Activated naive CD8-positive, alpha-beta T cell treated with anti-CD3 and anti-CD28 coated beads, Interleukin-2, amount 50 U/mL, for 24 hours (primary cell): ENCODE data around the gene CPTP.
"Not testable (repeated sequence)": the region's sequence is repeated elsewhere in the genome, so short reads cannot be mapped to it uniquely, and the experiment has no call there.

Experiments
- ATAC-seq: fragments of 150-1000 bp; cut with Tn5 transposase; one replicate; pipeline ENCODE4 v1.10.0; 2021
- DNase-seq: peaks from one replicate; pipeline ENCODE4 v3.0.0; 2021
- H3K27ac Mint-ChIP-seq: one replicate; pipeline ENCODE4 v1.8.0; 2021; ENCODE audit warnings: mild to moderate bottlenecking, mixed read lengths
- H3K27me3 Mint-ChIP-seq: one replicate; pipeline ENCODE4 v1.8.0; 2021; ENCODE audit warnings: mixed read lengths
- H3K36me3 Mint-ChIP-seq: one replicate; pipeline ENCODE4 v1.8.0; 2021; ENCODE audit warnings: low read depth, mixed read lengths
- H3K4me1 Mint-ChIP-seq: one replicate; pipeline ENCODE4 v1.8.0; 2021; ENCODE audit warnings: mixed read lengths
- H3K4me3 Mint-ChIP-seq: one replicate; pipeline ENCODE4 v1.8.0; 2021; ENCODE audit warnings: mild to moderate bottlenecking, moderate library complexity, mixed read lengths
- H3K9me3 Mint-ChIP-seq: one replicate; pipeline ENCODE4 v1.8.0; 2021; ENCODE audit warnings: mixed read lengths

CPTP gene

DNA sequence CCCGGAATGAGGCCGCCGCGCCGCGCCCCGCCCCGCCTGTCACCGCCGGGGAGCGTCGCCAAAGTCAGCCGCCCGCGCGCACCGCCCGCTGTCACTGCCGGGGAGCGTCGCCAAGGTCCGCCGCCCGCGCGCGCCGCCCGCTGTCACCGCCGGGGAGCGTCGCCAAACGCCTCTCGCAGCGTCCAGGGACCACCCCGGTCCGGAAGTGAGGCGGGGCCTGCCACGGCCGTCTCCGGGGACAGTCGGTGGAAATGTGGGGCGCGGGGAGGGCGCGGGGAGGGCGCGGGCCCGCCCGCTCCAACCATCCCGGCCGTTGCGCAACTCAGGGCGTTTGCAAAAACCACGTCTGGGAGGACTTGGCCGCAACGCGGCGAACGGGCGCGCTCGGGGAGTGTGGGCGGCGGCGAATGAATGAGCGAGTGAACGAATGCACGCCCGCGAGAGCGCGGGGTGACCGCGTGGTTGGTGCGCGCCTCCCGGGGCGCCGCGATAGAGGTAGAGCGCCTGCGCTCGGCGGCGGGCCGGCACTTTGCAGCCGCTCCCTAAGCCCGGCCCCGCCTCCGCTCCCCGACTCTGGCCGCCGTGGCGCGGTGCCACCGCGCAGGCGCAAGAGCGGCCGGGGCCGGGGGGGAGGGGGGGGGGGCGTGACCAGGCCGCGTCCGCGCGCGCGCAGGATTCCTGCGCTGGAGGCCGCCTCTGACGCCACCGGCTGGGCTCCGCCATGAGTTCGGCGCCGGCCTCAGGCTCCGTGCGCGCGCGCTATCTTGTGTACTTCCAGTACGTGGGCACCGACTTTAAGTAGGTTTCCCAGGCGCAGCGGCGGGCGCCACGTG, 16.5 kb upstream of the CPTP start, which contains the start of the genes ACAP3 and PUSL1:
TSS of gene ACAP3 (minus strand) at position 8 of the 833 bp plus-strand sequence. CDS start 115 bp downstream, outside the sequence.
TSS of gene PUSL1 (plus strand) at position 675 of the 833 bp plus-strand sequence. CDS start at position 722, 47 bp downstream.
- Mint-ChIP-seq H3K27ac (peak within 1 kb of the TSS; percentile 79), H3K4me3 (peak within 1 kb of the TSS; percentile 83), H3K27me3 (no peaks in the 10 kb centered on the region), H3K9me3 (no peaks in the 10 kb centered on the region), H3K36me3 (no peaks in the 10 kb centered on the region), H3K4me1 (peaks cover 23% of the 10 kb centered on the region)
- DNase-seq (peak; percentile 91), ATAC-seq (peak; percentile 69)

GRCh38 chr1:1308756-1309250, 15.8 kb upstream of the CPTP start:
- no peaks in the 10 kb centered on the region for H3K27me3 Mint-ChIP-seq
- peaks cover 23% of the 10 kb centered on the region for H3K4me1 Mint-ChIP-seq
- no peaks in the 10 kb centered on the region for H3K9me3 Mint-ChIP-seq
- H3K36me3 Mint-ChIP-seq = peaks cover 2% of the 10 kb centered on the region
- DNase-seq = no peak
- no peak for ATAC-seq
- H3K27ac Mint-ChIP-seq = peak overlapping the region; percentile 56
- H3K4me3 Mint-ChIP-seq = peak overlapping the region; percentile 80

DNA sequence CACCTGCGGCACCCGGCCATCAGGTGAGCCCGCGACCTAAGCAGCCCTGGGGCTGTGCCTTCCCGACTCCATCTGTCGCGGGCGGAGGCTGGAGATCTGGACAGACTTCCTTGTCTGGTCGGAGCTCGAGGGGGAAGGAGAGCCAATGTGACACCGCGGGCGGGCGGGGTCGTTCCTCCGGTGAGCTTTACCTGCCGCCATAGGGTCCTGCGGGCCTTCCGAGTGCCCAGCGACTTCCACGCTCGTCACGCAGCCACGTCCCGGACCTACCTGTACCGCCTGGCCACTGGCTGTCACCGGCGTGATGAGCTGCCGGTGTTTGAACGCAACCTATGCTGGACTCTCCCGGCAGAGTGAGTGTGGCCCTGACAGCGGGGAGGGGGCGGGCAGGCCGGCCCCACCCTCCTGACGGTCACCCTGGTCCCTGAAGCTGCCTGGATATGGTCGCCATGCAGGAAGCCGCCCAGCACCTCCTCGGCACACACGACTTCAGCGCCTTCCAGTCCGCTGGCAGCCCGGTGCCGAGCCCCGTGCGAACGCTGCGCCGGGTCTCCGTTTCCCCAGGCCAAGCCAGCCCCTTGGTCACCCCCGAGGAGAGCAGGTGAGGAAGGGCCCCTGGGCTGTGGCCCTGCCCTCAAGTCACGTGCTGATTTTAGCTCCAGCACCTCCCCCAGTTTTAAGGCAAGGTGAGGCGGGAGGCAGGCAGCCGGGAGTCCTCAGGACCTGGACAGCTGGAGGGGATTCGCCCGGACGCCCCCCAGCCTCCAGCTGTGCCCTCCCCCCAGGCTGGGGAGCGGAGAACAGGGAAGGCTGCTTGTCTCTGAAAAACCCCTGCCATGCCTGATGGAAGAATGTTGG, 15.1 kb upstream of the CPTP start:
- H3K27ac Mint-ChIP-seq = peak overlapping the region; percentile 35
- H3K4me3 Mint-ChIP-seq = peak overlapping the region; percentile 75
- peaks cover 23% of the 10 kb centered on the region for H3K4me1 Mint-ChIP-seq
- peaks cover 3% of the 10 kb centered on the region for H3K36me3 Mint-ChIP-seq
- DNase-seq = peak; percentile 34
- H3K27me3 Mint-ChIP-seq = no peaks in the 10 kb centered on the region
- ATAC-seq = no peak
- H3K9me3 Mint-ChIP-seq = no peaks in the 10 kb centered on the region

GRCh38 chr1:1310109-1310385, 14.6 kb upstream of the CPTP start:
- peaks cover 4% of the 10 kb centered on the region for H3K36me3 Mint-ChIP-seq
- no peaks in the 10 kb centered on the region for H3K9me3 Mint-ChIP-seq
- ATAC-seq (no peak), DNase-seq (no peak)
- peak overlapping the region; percentile 75 for H3K4me3 Mint-ChIP-seq
- no peaks in the 10 kb centered on the region for H3K27me3 Mint-ChIP-seq
- peaks cover 19% of the 10 kb centered on the region for H3K4me1 Mint-ChIP-seq
- H3K27ac Mint-ChIP-seq = no peak overlapping the region

GRCh38 chr1:1310476-1311053, 14.0 kb upstream of the CPTP start:
- H3K36me3 Mint-ChIP-seq = peaks cover 4% of the 10 kb centered on the region
- peak overlapping the region; percentile 50 for H3K4me3 Mint-ChIP-seq
- H3K9me3 Mint-ChIP-seq = no peaks in the 10 kb centered on the region
- ATAC-seq = no peak
- H3K4me1 Mint-ChIP-seq = peaks cover 16% of the 10 kb centered on the region
- DNase-seq = no peak
- H3K27ac Mint-ChIP-seq = no peak overlapping the region
- H3K27me3 Mint-ChIP-seq = no peaks in the 10 kb centered on the region

- peaks cover 8% of the 10 kb centered on the region for H3K4me1 Mint-ChIP-seq
- DNase-seq (no peak), ATAC-seq (no peak)
- H3K4me3 Mint-ChIP-seq = no peak overlapping the region
- no peaks in the 10 kb centered on the region for H3K27me3 Mint-ChIP-seq
- H3K9me3 Mint-ChIP-seq = no peaks in the 10 kb centered on the region
- H3K27ac Mint-ChIP-seq = no peak overlapping the region
- H3K36me3 Mint-ChIP-seq = peaks cover 11% of the 10 kb centered on the region
Measured at GRCh38 chr1:1311107-1312104, 13.2 kb upstream of the CPTP start.

DNA sequence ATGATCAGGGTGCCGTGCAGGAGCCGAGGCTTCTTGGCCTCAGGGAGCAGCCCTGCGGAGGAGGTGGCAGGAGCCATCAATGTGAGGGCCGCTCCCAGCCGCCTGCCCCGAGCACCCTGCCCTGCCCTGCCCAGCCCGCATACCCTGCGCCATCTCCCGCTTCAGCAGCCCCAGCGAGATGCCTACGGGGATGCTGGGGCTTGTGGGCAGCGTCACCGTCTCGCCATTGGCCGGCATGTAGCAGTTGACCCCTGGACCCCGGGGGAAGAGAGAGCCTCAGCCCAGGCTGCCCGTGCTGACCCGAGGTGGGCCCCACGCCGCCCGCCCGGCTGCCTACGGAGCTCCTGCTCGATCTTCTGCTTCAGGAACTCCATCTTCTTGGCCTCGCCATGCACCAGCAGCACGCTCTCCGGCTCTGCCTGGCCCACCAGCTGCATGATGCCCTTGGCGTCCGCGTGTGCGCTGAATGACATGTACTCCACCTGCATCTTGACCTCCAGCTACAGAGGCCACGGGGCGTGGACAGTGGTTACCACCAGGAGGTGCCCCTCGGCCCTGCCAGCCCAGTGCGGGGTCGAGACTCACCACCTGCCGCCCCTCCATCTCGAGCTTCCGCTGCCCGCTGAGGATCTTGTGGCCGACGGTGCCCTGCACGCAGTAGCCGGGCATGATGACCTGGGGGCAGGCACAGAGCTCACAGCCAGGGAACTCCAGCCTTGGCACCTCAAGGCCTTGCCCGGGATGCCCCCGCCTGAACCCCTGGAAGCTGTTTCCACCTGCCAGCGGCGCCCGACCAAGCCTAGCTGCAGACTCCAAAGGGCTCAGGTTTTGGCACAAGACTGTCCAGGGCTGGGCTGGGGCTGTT, 11.9 kb upstream of the CPTP start:
- H3K36me3 Mint-ChIP-seq = peaks cover 14% of the 10 kb centered on the region
- H3K4me3 Mint-ChIP-seq = no peak overlapping the region
- H3K27ac Mint-ChIP-seq = no peak overlapping the region
- no peak for ATAC-seq
- H3K4me1 Mint-ChIP-seq = no peaks in the 10 kb centered on the region
- H3K9me3 Mint-ChIP-seq = no peaks in the 10 kb centered on the region
- no peaks in the 10 kb centered on the region for H3K27me3 Mint-ChIP-seq
- no peak for DNase-seq

DNA sequence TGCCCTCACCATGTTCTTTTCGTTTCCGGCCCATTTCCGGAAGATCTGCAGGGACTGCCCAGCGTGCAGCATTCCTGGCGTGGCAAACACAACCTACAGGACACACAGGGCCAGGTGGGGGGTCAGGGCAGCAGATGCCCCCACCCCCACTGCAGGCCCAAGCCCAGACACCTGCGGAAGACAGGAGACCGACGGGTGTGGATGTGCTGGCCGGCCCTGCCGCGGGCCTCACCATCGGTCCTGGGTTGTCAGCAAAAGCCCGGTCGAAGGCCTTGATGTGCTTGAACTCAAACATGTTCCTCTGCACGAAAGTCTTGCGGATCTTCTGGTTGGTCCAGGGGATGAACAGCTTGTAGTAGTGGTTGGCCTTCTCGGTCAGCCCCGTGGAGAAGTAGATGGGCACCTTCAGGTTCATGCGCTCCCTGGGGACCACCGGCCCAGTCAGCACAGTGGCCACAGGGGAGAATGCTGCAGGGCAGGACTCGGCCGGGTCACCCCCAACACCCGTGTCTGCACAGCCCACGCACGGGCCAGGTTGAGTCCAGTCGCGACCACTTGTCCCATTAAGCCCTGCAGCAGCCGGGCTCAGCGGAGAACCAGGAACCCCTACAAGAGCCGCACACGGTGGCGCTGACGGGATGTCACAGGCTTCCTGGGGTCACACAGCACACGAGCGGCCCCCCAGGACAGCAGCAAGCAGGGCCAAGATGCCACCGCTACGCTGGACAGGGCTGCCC, 10.9 kb upstream of the CPTP start:
- Mint-ChIP-seq H3K4me3 (no peak overlapping the region), H3K4me1 (no peaks in the 10 kb centered on the region), H3K36me3 (peaks cover 14% of the 10 kb centered on the region), H3K9me3 (no peaks in the 10 kb centered on the region), H3K27me3 (no peaks in the 10 kb centered on the region), H3K27ac (no peak overlapping the region)
- ATAC-seq = no peak
- no peak for DNase-seq

GRCh38 chr1:1314237-1314586, 10.4 kb upstream of the CPTP start:
- Mint-ChIP-seq H3K27me3 (no peaks in the 10 kb centered on the region), H3K4me1 (no peaks in the 10 kb centered on the region), H3K4me3 (no peak overlapping the region), H3K27ac (no peak overlapping the region), H3K36me3 (peaks cover 17% of the 10 kb centered on the region), H3K9me3 (no peaks in the 10 kb centered on the region)
- DNase-seq (no peak), ATAC-seq (no peak)

DNA sequence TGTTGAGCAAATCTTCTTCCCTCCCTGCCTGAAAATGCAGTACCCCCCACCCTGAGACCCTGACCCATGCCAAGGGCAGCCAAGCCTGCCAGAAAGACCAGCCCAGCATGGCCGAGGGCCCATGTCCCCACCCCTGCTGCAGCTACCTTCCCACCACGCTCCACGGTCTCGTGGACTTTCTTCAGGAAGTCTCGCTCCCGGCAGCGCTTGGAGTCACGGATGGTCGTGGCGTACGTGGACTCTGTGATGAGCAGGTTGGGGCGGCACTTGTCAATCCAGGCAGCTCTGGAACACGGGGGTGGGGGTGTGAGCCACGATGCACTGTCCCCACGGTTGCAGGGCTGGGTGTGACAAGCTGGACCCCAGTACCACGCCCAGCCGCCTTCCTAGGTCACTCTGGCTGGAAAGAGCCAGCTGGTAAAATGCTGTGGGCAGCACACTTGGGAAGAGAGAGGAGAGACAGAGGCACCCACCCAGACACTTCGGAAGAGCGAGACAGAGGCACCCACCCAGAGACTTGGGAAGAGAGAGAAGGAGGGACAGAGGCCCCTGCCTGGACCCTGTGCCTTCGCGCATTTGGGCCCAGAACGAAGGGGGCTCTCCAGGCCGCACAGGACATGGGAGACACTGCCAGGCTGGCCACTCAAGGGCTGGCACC, 9.8 kb upstream of the CPTP start:
- no peak overlapping the region for H3K27ac Mint-ChIP-seq
- no peaks in the 10 kb centered on the region for H3K4me1 Mint-ChIP-seq
- no peak for ATAC-seq
- H3K27me3 Mint-ChIP-seq = no peaks in the 10 kb centered on the region
- H3K36me3 Mint-ChIP-seq = peaks cover 20% of the 10 kb centered on the region
- DNase-seq = no peak
- H3K4me3 Mint-ChIP-seq = no peak overlapping the region
- no peaks in the 10 kb centered on the region for H3K9me3 Mint-ChIP-seq

- Mint-ChIP-seq H3K27me3 (no peaks in the 10 kb centered on the region), H3K27ac (no peak overlapping the region), H3K9me3 (no peaks in the 10 kb centered on the region), H3K36me3 (peaks cover 20% of the 10 kb centered on the region), H3K4me1 (no peaks in the 10 kb centered on the region), H3K4me3 (no peak overlapping the region)
- ATAC-seq (no peak), DNase-seq (no peak)
Measured at GRCh38 chr1:1315435-1315954, 9.1 kb upstream of the CPTP start.

DNA sequence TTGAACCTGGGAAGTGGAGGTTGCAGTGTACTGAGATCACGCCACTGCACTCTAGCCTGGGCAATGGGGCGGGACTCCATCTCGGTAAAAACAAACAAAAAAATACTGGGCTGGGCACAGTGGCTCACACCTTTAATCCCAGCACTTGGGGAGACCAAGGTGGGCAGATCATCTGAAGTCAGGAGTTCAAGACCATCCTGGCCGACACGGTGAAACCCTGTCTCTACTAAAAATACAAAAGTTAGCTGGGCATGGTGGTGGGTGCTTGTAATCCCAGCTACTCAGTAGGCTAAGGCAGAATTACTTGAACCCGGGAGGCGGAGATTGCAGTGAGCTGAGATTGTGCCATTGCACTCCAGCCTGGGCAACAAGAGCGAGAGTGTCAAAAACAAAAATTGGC, 8.4 kb upstream of the CPTP start:
- ATAC-seq, H3K4me1 Mint-ChIP-seq, H3K9me3 Mint-ChIP-seq, H3K4me3 Mint-ChIP-seq, DNase-seq, H3K27me3 Mint-ChIP-seq, H3K27ac Mint-ChIP-seq: not testable (repeated sequence)
- peaks cover 20% of the 10 kb centered on the region for H3K36me3 Mint-ChIP-seq
